PC-9 (cell line): ENCODE results near the gene MBD3.

Source experiments
- CTCF ChIP-seq: fragments of 200-600 bp; sonication (generic); conservative IDR thresholded peaks from 2 replicates; pipeline ENCODE4 v1.6.1; 2017; ENCODE audit warnings: mixed run types, antibody characterized with exemption, mild to moderate bottlenecking, moderate library complexity
- EZH2 ChIP-seq: fragments of 200-600 bp; sonication (generic); IDR thresholded peaks from 2 replicates; pipeline ENCODE4 v1.8.0; 2017; ENCODE audit warnings: antibody characterized with exemption, low read depth

GRCh38 chr19:1577090-1577928, 15.4 kb downstream of the MBD3 start:
- no peak for TF ChIP-seq CTCF
- TF ChIP-seq EZH2: no peak
